Right ventricle myocardium superior (tissue), 1 donor: ENCODE results near the gene RNF135. TPM values are rescaled to one million over a fixed set of nuclear protein-coding genes. Genes with fewer than 3 reads are reported as not detected.
"Not testable (repeated sequence)": the region's sequence is repeated elsewhere in the genome, so short reads cannot be mapped to it uniquely, and the experiment has no call there.

Source experiments
- ATAC-seq: fragments of 200-7000 bp; cut with Tn5 transposase; one replicate; pipeline ENCODE4 v1.9.1; 2020; ENCODE audit warnings: mild to moderate bottlenecking; ENCODE audit not compliant: poor library complexity
- DNase-seq: peaks from one replicate; pipeline ENCODE4 v3.0.0-alpha.2; 2020
- intact Hi-C: fragments of 100-400 bp; cut with DNase I; formaldehyde crosslinking; loops from one replicate; pipeline ENCODE4 v1.11.2; 2022
- total RNA-seq: library from RNA; stranded (reverse); fragmentation: NEBNext Ultra II Directional; extraction: Animal tissue kit (Norgen Biotek cat#: 25700); gene quantifications from one replicate; pipeline ENCODE4 v1.2.1, GENCODE V29; 2021
- donor health status: DM: no; HTN: yes; CAD: no; lungs with severe emphysema.

Gene RNF135
- total RNA-seq, 1 donor from 2014 or later: 4.7 TPM

DNA sequence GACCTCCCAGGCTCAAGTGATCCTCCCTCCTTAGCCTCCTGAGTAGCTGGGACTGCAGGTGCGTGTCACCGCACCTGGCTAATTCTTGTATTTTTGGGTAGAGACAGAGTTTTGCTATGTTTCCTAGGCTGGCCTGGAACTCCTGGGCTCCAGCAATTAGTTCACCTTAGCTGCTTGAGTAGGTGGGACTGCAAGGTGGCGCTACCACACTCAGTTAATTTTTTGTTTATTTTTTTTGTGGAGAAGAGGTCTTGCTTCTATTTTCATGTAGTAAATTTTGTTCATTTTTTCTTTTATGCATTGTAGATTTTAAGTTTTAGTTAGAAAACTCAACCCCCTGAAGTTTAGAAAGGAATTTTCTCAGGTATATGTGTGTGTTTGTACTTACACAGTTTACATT, 21.7 kb downstream of the RNF135 start:
- ATAC-seq: no peak
- intact Hi-C loops: no loop called here

DNA sequence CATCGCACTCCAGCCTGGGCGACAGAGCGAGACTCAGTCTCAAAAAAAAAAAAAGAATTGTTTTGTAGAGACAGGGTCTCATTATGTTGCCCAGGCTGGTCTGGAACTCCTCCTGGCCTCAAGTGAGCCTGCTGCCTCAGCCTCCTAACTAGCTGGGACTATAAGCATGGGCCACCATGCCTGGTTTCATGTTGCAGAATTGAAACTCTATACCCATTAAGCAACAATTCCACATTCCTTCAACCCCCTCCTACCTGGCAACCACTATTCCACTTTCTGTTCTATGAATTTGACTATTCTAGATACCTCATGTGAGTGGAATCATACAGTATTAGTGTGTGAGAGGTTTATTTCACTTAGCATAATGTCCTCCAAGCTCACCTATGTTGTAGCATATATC, 24.5 kb downstream of the RNF135 start:
- ATAC-seq (no peak), DNase-seq (no peak)
- intact Hi-C loops: no loop called here

More for the DNA sequence above, 21.7 kb downstream of the RNF135 start:
- DNase-seq: no peak

- intact Hi-C loops: no loop called here
- no peak for DNase-seq
- no peak for ATAC-seq
Measured at GRCh38 chr17:30996486-30996885, 25.6 kb downstream of the RNF135 start.

DNA sequence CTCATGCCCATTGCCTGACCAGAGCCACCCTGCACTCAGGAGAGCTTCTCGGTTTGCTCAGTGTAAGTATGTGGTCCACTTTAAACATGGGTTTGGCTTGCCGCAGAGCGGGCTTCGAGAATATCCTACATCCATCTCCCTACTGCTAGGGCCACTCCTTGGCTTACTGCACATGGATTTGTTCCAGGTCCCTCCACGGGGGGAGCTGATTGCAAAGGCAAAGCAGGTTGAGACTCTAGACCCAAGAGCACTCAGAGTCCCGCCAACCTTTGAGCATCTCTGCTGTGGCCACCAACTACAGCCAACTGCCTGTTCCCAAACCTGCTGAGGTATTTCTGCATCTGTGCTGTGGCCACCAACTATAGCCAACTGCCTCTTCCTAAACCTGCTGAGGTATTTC, 26.4 kb downstream of the RNF135 start:
- intact Hi-C loops: no loop called here

GRCh38 chr17:30997842-30998241, 27.0 kb downstream of the RNF135 start:
- ATAC-seq (no peak), DNase-seq (no peak)
- intact Hi-C loops: no loop called here

More for the DNA sequence above, 26.4 kb downstream of the RNF135 start:
- ATAC-seq: no peak
- DNase-seq: no peak

GRCh38 chr17:31002047-31002446, 31.2 kb downstream of the RNF135 start:
- no peak for ATAC-seq
- no peak for DNase-seq
- intact Hi-C loops: no loop called here

GRCh38 chr17:31003225-31003866, 32.5 kb downstream of the RNF135 start:
- intact Hi-C loops: no loop called here
- ATAC-seq (no peak), DNase-seq (no peak)

DNA sequence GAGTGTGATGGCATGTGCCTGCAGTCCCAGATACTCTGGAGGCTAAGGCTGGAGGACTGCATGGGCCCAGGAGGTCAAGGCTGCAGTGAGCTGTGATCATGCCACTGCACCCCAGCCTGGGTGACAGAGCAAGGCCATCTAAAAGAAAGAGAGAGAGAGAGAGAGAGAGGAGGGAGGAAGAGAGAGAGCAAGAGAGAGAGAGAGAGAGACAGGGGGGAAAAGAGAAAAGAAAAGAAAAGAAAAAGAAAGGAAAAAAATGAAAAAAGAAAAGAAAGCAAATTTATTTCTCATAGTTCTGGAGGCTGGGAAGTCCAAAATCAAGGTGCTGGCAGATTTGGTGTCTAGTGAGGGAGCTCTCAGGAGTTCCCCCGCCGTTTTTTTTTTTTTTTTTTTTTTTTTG, 33.3 kb downstream of the RNF135 start:
- intact Hi-C loops: no loop called here
- ATAC-seq: no peak
- DNase-seq: no peak

- ATAC-seq: no peak
- DNase-seq: no peak
- intact Hi-C loops: no loop called here
Measured at GRCh38 chr17:31007695-31008373, 37.0 kb downstream of the RNF135 start.

- DNase-seq (peak; percentile 81), ATAC-seq (peak; percentile 87)
- intact Hi-C loops: no loop called here
Measured at GRCh38 chr17:31008374-31009041, 37.7 kb downstream of the RNF135 start.

DNA sequence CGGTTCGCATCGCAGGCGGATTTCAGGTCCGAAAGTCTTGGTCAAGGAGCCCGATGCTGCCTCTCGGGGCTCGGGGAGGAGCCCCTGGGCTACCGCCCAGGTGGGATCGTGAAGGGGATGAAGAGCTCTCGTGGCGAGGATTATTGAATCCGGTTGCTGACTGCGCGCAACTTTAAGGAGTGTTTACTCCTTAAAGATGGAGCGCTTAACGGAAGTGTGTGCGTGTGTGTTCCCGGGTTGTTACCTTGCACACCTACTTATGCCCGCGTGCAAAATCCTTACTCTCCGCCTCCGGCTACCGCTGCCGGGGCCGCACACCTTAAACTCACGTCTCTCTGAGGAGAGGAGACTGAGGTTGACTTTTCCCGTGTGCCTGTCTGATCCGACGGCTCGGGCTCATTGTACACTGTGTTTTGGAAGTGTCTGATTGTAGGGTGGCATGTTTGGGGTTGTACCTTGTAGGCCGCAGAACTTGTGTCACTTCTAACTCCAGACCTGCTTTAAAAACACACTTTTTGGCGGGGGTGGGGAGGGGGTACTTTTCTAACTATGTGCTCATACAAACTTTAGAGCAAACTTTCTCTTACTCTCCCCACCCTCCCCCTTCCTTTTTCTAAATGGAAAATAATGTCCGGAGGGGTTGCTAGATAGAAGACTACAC, 38.3 kb downstream of the RNF135 start:
- intact Hi-C loops, DNase-seq: not testable (repeated sequence)
- ATAC-seq: peak; percentile 21

- ATAC-seq, DNase-seq, intact Hi-C loops: not testable (repeated sequence)
Measured at GRCh38 chr17:31010014-31010413, 39.2 kb downstream of the RNF135 start.

- intact Hi-C loops: loop anchor here (2.0 kb wide), 1 partner anchor 201 kb away; no protein-coding TSS in a partner anchor
- no peak for DNase-seq
- no peak for ATAC-seq
Measured at GRCh38 chr17:31013844-31014243, 43.0 kb downstream of the RNF135 start.

DNA sequence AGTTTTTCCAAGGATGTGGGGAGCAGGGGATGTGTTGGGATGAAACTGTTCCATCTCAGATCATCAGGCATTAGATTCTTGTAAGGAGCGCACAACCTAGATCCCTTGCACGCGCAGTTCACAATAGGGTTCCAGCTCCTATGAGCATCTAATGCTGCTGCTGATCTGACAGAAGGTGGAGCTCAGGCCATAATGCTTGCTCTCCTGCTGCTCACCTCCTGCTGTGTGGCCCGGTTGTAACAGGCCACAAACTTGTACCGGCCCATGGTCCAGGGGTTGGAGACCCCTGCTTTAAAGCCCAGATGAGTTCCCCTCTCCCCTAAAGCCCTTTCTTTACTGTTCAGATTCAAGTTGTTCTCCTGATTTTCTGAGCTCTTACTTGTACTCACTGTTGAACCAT, 44.8 kb downstream of the RNF135 start:
- intact Hi-C loops: no loop called here
- DNase-seq: no peak
- no peak for ATAC-seq

- ATAC-seq: no peak
- no peak for DNase-seq
- intact Hi-C loops: no loop called here
Measured at GRCh38 chr17:31019004-31019403, 48.2 kb downstream of the RNF135 start.

DNA sequence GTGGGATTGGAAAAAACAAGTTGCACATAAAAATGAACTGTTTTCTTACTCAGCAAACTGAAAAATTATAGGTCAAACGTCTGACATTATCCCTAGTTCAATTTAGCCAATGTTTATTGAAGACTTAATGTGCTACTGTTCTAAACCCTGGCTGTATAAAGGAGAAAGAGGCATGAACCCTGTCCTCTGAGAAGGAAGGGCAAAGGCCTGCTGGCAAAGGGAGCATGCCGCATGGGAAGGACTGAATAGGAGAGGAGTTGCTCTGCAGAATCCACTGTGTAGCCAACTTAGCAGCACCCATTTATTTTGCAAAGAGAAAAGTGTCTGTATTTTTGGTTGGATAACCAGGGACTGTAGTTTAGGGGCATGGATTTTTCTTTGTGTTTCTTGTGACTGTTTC, 52.3 kb downstream of the RNF135 start:
- ATAC-seq, DNase-seq, intact Hi-C loops: not testable (repeated sequence)

DNA sequence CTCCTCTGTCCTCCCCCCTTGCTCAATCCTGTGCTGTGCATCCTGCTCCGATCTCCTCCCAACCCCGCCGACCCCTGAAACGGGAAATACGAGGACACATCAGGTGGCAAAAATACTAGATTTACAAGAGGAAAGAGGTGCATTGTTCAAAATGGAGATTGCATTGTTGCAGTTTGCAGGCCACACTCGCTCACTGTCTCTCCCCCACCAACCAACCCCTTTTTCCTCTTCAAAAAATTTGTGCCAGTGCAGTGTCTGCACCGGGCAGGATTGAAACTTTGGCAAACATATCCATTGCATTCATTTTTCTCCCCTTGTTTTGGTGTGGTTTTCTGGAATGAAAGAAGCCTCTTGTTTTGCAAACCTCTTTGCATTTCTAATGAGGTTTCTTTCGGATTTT, 61.0 kb downstream of the RNF135 start:
- DNase-seq: no peak
- ATAC-seq: no peak

DNA sequence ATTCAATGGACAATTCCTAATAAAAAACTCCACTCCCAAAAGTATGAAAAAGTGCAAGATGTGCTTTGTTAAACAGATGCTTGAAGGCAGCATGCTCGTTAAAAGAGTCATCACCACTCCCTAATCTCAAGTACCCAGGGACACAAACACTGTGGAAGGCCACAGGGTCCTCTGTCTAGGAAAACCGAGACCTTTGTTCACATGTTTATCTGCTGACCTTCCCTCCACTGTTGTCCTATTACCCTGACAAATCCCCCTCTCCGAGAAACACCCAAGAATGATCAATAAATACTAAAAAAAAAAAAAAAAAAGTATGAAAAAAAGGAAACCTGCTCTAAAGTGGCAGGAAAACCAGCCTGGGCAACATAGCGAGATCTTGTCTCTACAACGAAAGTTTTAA, 64.8 kb downstream of the RNF135 start:
- not testable (repeated sequence) for ATAC-seq

More for the DNA sequence above, 61.0 kb downstream of the RNF135 start:
- intact Hi-C loops: no loop called here

GRCh38 chr17:31040837-31041236, 70.0 kb downstream of the RNF135 start:
- DNase-seq, ATAC-seq, intact Hi-C loops: not testable (repeated sequence)

More for the DNA sequence above, 64.8 kb downstream of the RNF135 start:
- intact Hi-C loops, DNase-seq: not testable (repeated sequence)
